Trophoblast cell (in vitro differentiated cells and primary cell): Measurements from ENCODE around the gene ZNF490.
A peak's percentile ranks its signal among the peaks of the same experiment; 100 is the strongest.

Experiments used
- DNase-seq, 2 donors: peaks; one replicate each; pipeline ENCODE4 v3.0.0-alpha.2; 2016
- H2AFZ ChIP-seq: 2 replicates; pipeline ENCODE4 v1.6.1; 2013; ENCODE audit warnings: low read length, moderate library complexity, mild to moderate bottlenecking; ENCODE audit not compliant: insufficient read depth, poor library complexity
- H2AK5ac ChIP-seq: 2 replicates; pipeline ENCODE4 v1.6.1; 2013; ENCODE audit warnings: mild to moderate bottlenecking, low read length
- H2BK120ac ChIP-seq: 2 replicates; pipeline ENCODE4 v1.6.1; 2013; ENCODE audit warnings: low read length, mild to moderate bottlenecking, moderate library complexity; ENCODE audit not compliant: insufficient read depth, poor library complexity
- H2BK12ac ChIP-seq: 2 replicates; pipeline ENCODE4 v1.6.1; 2013; ENCODE audit warnings: mild to moderate bottlenecking, low read length, moderate library complexity
- H2BK5ac ChIP-seq: 2 replicates; pipeline ENCODE4 v1.6.1; 2013; ENCODE audit warnings: low read length, low read depth, moderate library complexity, mild to moderate bottlenecking; ENCODE audit not compliant: poor library complexity
- H3K14ac ChIP-seq: 2 replicates; pipeline ENCODE4 v1.6.1; 2013; ENCODE audit warnings: mild to moderate bottlenecking, low read length
- H3K18ac ChIP-seq: 2 replicates; pipeline ENCODE4 v1.6.1; 2013; ENCODE audit warnings: mild to moderate bottlenecking, low read length
- H3K23ac ChIP-seq: 2 replicates; pipeline ENCODE4 v1.6.1; 2013; ENCODE audit warnings: low read length
- H3K27ac ChIP-seq: 2 replicates; pipeline ENCODE4 v1.5.1; 2013; ENCODE audit warnings: low read depth, mild to moderate bottlenecking, inconsistent platforms, low read length, moderate library complexity
- H3K27me3 ChIP-seq: 2 replicates; pipeline ENCODE4 v1.6.1; 2013; ENCODE audit warnings: inconsistent platforms, mild to moderate bottlenecking, low read length, moderate library complexity; ENCODE audit not compliant: insufficient read depth
- H3K36me3 ChIP-seq, 2 experiments: 1 replicate in 1 of 2; 2 replicates in 1 of 2; pipeline ENCODE4 v1.6.1; 2013; ENCODE audit warnings: low read length in 2 of 2, mild to moderate bottlenecking in 2 of 2, moderate library complexity in 1 of 2; ENCODE audit not compliant: insufficient read depth in 2 of 2, control insufficient read depth in 1 of 2
- H3K4ac ChIP-seq: 2 replicates; pipeline ENCODE4 v1.6.1; 2013; ENCODE audit warnings: low read depth, mild to moderate bottlenecking, low read length, moderate library complexity
- H3K4me1 ChIP-seq, 2 experiments: 1 replicate in 1 of 2; 2 replicates in 1 of 2; pipeline ENCODE4 v1.6.1; 2013; ENCODE audit warnings: low read length in 2 of 2, mild to moderate bottlenecking in 2 of 2, moderate library complexity in 1 of 2; ENCODE audit not compliant: insufficient read depth in 2 of 2, control insufficient read depth in 1 of 2
- H3K4me2 ChIP-seq: 2 replicates; pipeline ENCODE4 v1.6.1; 2013; ENCODE audit warnings: inconsistent platforms, mild to moderate bottlenecking, low read length, moderate library complexity
- H3K4me3 ChIP-seq: 2 replicates; pipeline ENCODE4 v1.5.1; 2013; ENCODE audit warnings: mild to moderate bottlenecking, low read depth, low read length, inconsistent platforms
- H3K79me1 ChIP-seq: one replicate; pipeline ENCODE4 v1.6.1; 2013; ENCODE audit warnings: low read length
- H3K79me2 ChIP-seq: 2 replicates; pipeline ENCODE4 v1.6.1; 2013; ENCODE audit warnings: low read length, mild to moderate bottlenecking; ENCODE audit not compliant: control insufficient read depth, insufficient read depth, poor library complexity
- H3K9ac ChIP-seq: 2 replicates; pipeline ENCODE4 v1.6.1; 2013; ENCODE audit warnings: mild to moderate bottlenecking, low read length
- H3K9me3 ChIP-seq: 2 replicates; pipeline ENCODE4 v1.6.1; 2013; ENCODE audit warnings: low read depth, mild to moderate bottlenecking, control low read depth, inconsistent platforms, low read length; ENCODE audit not compliant: insufficient read depth
- H4K12ac ChIP-seq: 2 replicates; pipeline ENCODE4 v1.6.1; 2013; ENCODE audit warnings: low read depth, mild to moderate bottlenecking, low read length, moderate library complexity
- H4K8ac ChIP-seq: 2 replicates; pipeline ENCODE4 v1.6.1; 2013; ENCODE audit warnings: low read depth, mild to moderate bottlenecking, low read length, moderate library complexity
- H4K91ac ChIP-seq: one replicate; pipeline ENCODE4 v1.6.1; 2013; ENCODE audit warnings: low read depth, mild to moderate bottlenecking, low read length, moderate library complexity
- WGBS: extraction: QIAGEN DNeasy Blood & Tissue Kit; methylation state at CpG from one replicate; pipeline ENCODE4 v1.1.7; 2013; ENCODE audit warnings: missing lambda C conversion rate; ENCODE audit not compliant: insufficient read length, insufficient coverage; ENCODE audit errors: extremely low coverage; 5-methylcytosine and 5-hydroxymethylcytosine counted together

ZNF490 gene

GRCh38 chr19:12545267-12545666, 65.3 kb downstream of the ZNF490 start:
- H3K4ac ChIP-seq, result no peak overlapping the region
- no peaks in the 10 kb centered on the region for H3K27me3 ChIP-seq
- WGBS, result no CpG with 5 or more reads among the region's 8 CpGs
- no peak overlapping the region for H3K4me2 ChIP-seq
- H2BK120ac ChIP-seq, result no peak overlapping the region
- peaks cover 1% of the 10 kb centered on the region for H3K9me3 ChIP-seq
- no peak overlapping the region for H4K8ac ChIP-seq
- no peak overlapping the region for H3K23ac ChIP-seq
- DNase-seq, result no peak
- no peak overlapping the region for H3K9ac ChIP-seq
- H3K4me1 ChIP-seq, result peaks cover 10 to 11% of the 10 kb centered on the region in 2 experiments
- H3K79me1 ChIP-seq, result no peaks in the 10 kb centered on the region
- no peak overlapping the region for H3K18ac ChIP-seq
- H3K4me3 ChIP-seq, result no peak overlapping the region
- H2BK12ac ChIP-seq, result no peak overlapping the region
- H2AFZ ChIP-seq, result no peak overlapping the region
- H3K27ac ChIP-seq, result no peak overlapping the region
- H4K12ac ChIP-seq, result no peak overlapping the region
- peaks cover 9 to 10% of the 10 kb centered on the region in 2 experiments for H3K36me3 ChIP-seq
- no peak overlapping the region for H4K91ac ChIP-seq
- H2BK5ac ChIP-seq, result no peak overlapping the region
- peaks cover 4% of the 10 kb centered on the region for H3K79me2 ChIP-seq
- no peak overlapping the region for H2AK5ac ChIP-seq
- H3K14ac ChIP-seq, result no peak overlapping the region

- WGBS, result no CpG with 5 or more reads among the region's 5 CpGs
- no peak overlapping the region for H3K27ac ChIP-seq
These were observed 66.2 kb downstream of the ZNF490 start for GRCh38 chr19:12544401-12544876.

GRCh38 chr19:12543855-12544254, 66.8 kb downstream of the ZNF490 start:
- H3K9me3 ChIP-seq, result peaks cover 1% of the 10 kb centered on the region
- H3K9ac ChIP-seq, result no peak overlapping the region
- no peaks in the 10 kb centered on the region for H3K79me1 ChIP-seq
- peak overlapping the region; percentile 33 for H3K4ac ChIP-seq
- no peak overlapping the region for H3K27ac ChIP-seq
- H2BK5ac ChIP-seq, result no peak overlapping the region
- H2AK5ac ChIP-seq, result no peak overlapping the region
- H3K4me2 ChIP-seq, result no peak overlapping the region
- peak; percentile 41 to 79 for DNase-seq
- H4K12ac ChIP-seq, result no peak overlapping the region
- no CpG with 5 or more reads among the region's 1 CpG for WGBS
- no peak overlapping the region for H4K91ac ChIP-seq
- no peaks in the 10 kb centered on the region for H3K27me3 ChIP-seq
- H3K79me2 ChIP-seq, result no peaks in the 10 kb centered on the region
- H2AFZ ChIP-seq, result no peak overlapping the region
- no peak overlapping the region for H2BK12ac ChIP-seq
- peaks cover 9% of the 10 kb centered on the region in 2 experiments for H3K36me3 ChIP-seq
- no peak overlapping the region for H3K4me3 ChIP-seq
- no peak overlapping the region for H3K18ac ChIP-seq
- no peak overlapping the region for H3K14ac ChIP-seq
- no peak overlapping the region for H4K8ac ChIP-seq
- H2BK120ac ChIP-seq, result no peak overlapping the region
- H3K23ac ChIP-seq, result no peak overlapping the region
- H3K4me1 ChIP-seq, result peaks cover 4 to 5% of the 10 kb centered on the region in 2 experiments

More at GRCh38 chr19:12544401-12544876, 66.2 kb downstream of the ZNF490 start:
- H3K23ac ChIP-seq, result no peak overlapping the region
- no peak overlapping the region for H3K4me3 ChIP-seq
- H3K4ac ChIP-seq, result no peak overlapping the region
- H3K9ac ChIP-seq, result no peak overlapping the region
- H3K4me1 ChIP-seq, result peaks cover 4 to 8% of the 10 kb centered on the region in 2 experiments
- H4K12ac ChIP-seq, result no peak overlapping the region
- H3K9me3 ChIP-seq, result peaks cover 1% of the 10 kb centered on the region
- H4K8ac ChIP-seq, result no peak overlapping the region
- no peak overlapping the region for H2BK5ac ChIP-seq
- no peak overlapping the region for H3K14ac ChIP-seq
- H3K18ac ChIP-seq, result no peak overlapping the region
- H3K79me1 ChIP-seq, result no peaks in the 10 kb centered on the region
- H2AK5ac ChIP-seq, result no peak overlapping the region
- no peak overlapping the region for H2AFZ ChIP-seq
- DNase-seq, result peak; percentile 63 to 73
- H3K36me3 ChIP-seq, result peaks cover 8 to 9% of the 10 kb centered on the region in 2 experiments
- peaks cover under 1% of the 10 kb centered on the region for H3K79me2 ChIP-seq
- no peak overlapping the region for H2BK120ac ChIP-seq
- H3K27me3 ChIP-seq, result no peaks in the 10 kb centered on the region
- H4K91ac ChIP-seq, result no peak overlapping the region
- H3K4me2 ChIP-seq, result no peak overlapping the region
- H2BK12ac ChIP-seq, result no peak overlapping the region
